ENCODE data around the gene FRRS1. TPM values are rescaled to one million over a fixed set of nuclear protein-coding genes. Genes with fewer than 3 reads are reported as not detected.

FRRS1 gene
- total RNA-seq, 1 experiment from 2014 or later = 7.2 TPM

DNA sequence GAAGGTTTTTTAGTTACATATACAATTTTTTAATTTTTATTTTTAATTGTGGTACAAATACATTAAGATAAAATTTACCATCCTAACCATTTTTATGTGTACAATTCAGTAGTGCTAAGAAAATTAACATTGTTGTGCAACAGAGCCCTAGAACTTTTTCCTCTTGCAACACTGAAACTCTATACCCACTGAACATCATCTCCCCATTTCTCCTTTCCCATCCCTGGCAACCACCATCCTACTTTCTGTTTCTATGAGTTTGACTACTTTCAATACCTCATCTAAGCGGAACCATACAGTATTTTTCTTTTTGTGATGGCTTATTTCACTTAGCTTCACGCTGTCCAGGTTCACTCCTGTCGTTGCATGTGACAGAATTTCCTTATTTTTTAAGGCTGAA, 66.4 kb downstream of the FRRS1 start:
- Mint-ChIP-seq H3K36me3 (ENCODE audit: insufficient read depth, unreplicated experiment) (no peaks in the 10 kb centered on the region), H3K9me3 (ENCODE audit: unreplicated experiment) (no peaks in the 10 kb centered on the region), H3K27me3 (ENCODE audit: insufficient read depth, unreplicated experiment) (no peaks in the 10 kb centered on the region), H3K4me3 (ENCODE audit: unreplicated experiment) (no peak overlapping the region), H3K27ac (ENCODE audit: low read depth, unreplicated experiment) (no peak overlapping the region), H3K4me1 (ENCODE audit: insufficient read depth, unreplicated experiment) (no peaks in the 10 kb centered on the region)
- ChIA-PET POLR2A (no interaction called here), CTCF (interaction anchor here (0.5 to 0.8 kb wide), 2 partner anchors 219 to 905 kb away, joined by 3 read pairs; no protein-coding TSS in a partner anchor)
- intact Hi-C loops (cut with micrococcal nuclease) = loop anchor here (10.0 kb wide), 1 partner anchor 815 kb away; no protein-coding TSS in a partner anchor
- TF ChIP-seq CTCF (IDR thresholded peaks at IDR 0.05; ENCODE audit: unreplicated experiment) = no peak
- DNase-seq (ENCODE audit: unreplicated experiment) = peak; percentile 6
- BruUV-seq (replicated peaks) = no TSS peak

DNA sequence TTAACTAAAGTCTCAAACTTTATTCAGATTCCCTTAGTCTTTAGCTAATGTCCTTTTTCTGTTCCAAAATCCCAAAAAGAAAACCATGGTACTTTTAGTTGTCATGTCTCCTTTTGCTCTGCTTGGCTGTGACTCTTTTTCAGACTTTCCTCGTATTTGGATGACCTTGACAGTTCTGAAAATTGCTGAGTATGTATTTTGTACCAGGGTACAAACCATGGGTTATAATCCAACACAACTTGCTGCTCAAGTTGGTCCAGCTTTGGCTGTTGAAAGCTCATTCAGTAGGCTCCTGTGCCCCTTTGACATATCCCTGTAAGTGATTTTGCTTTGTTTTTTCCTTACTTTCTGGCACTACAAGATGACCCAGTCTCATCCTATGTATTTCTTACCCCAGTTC, 68.9 kb downstream of the FRRS1 start:
- no TSS peak for BruUV-seq (replicated peaks)
- Mint-ChIP-seq H3K4me1 (ENCODE audit: insufficient read depth, unreplicated experiment) (no peaks in the 10 kb centered on the region), H3K27me3 (ENCODE audit: insufficient read depth, unreplicated experiment) (no peaks in the 10 kb centered on the region), H3K27ac (ENCODE audit: low read depth, unreplicated experiment) (no peak overlapping the region), H3K9me3 (ENCODE audit: unreplicated experiment) (no peaks in the 10 kb centered on the region), H3K36me3 (ENCODE audit: insufficient read depth, unreplicated experiment) (no peaks in the 10 kb centered on the region), H3K4me3 (ENCODE audit: unreplicated experiment) (no peak overlapping the region)
- POLR2A ChIA-PET = no interaction called here
- CTCF ChIA-PET = interaction anchor here (0.6 to 1.0 kb wide), 4 partner anchors 10 to 909 kb away, joined by 3 to 5 read pairs (median 4); no protein-coding TSS in a partner anchor
- DNase-seq (ENCODE audit: unreplicated experiment) = no peak
- intact Hi-C loops (cut with micrococcal nuclease) = no loop called here
- no peak for TF ChIP-seq CTCF (IDR thresholded peaks at IDR 0.05; ENCODE audit: unreplicated experiment)

DNA sequence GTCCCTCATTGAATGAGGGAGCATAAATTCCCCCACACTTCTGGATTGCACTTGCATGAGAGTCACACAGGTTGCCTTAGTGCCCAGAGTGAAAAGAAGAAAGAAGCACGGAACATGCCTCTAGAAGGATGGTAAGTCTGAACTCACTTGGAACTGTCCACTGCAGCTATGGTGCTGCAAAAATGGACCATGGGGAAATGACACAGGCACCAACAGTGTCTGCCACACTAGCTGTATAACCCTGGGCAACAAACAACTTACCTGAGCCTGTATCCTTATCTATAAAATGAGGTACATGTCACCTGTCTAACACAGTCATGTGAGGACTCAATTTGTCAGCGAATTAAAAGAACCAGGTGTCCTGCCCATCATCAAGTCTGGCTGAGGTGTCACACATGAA, 69.8 kb downstream of the FRRS1 start:
- H3K36me3 Mint-ChIP-seq (ENCODE audit: insufficient read depth, unreplicated experiment) = no peaks in the 10 kb centered on the region
- BruUV-seq (replicated peaks) = no TSS peak
- POLR2A ChIA-PET = interaction anchor here (0.5 kb wide), 1 partner anchor 30 kb away, joined by 3 read pairs; no protein-coding TSS in a partner anchor
- no peak for DNase-seq (ENCODE audit: unreplicated experiment)
- intact Hi-C loops (cut with micrococcal nuclease) = no loop called here
- TF ChIP-seq CTCF (IDR thresholded peaks at IDR 0.05; ENCODE audit: unreplicated experiment) = no peak
- H3K9me3 Mint-ChIP-seq (ENCODE audit: unreplicated experiment) = no peaks in the 10 kb centered on the region
- H3K4me1 Mint-ChIP-seq (ENCODE audit: insufficient read depth, unreplicated experiment) = no peaks in the 10 kb centered on the region
- no peaks in the 10 kb centered on the region for H3K27me3 Mint-ChIP-seq (ENCODE audit: insufficient read depth, unreplicated experiment)
- CTCF ChIA-PET = interaction anchor here (1.0 kb wide), 1 partner anchor 11 kb away, joined by 3 read pairs; no protein-coding TSS in a partner anchor
- no peak overlapping the region for H3K4me3 Mint-ChIP-seq (ENCODE audit: unreplicated experiment)
- H3K27ac Mint-ChIP-seq (ENCODE audit: low read depth, unreplicated experiment) = no peak overlapping the region

DNA sequence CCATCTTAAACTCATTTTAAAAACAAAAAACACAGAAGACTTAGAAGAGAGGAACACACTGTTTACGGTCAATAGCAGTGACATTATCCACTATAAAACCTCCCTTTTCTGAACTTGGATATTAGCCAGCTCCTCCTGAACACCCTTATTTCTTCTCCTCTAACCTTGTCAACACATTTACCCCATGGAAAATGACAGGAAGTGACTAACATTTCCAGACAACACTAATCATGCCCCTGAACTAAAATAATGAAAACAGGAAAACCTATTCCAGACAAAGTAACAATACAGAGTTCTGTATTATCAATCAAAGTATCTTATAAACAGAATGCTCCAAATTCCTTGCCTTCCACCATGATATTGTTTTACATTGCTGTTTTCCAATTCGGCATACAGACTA, 75.3 kb downstream of the FRRS1 start:
- no peaks in the 10 kb centered on the region for H3K36me3 Mint-ChIP-seq (ENCODE audit: insufficient read depth, unreplicated experiment)
- DNase-seq (ENCODE audit: unreplicated experiment) = no peak
- intact Hi-C loops (cut with micrococcal nuclease) = no loop called here
- no peak overlapping the region for H3K27ac Mint-ChIP-seq (ENCODE audit: low read depth, unreplicated experiment)
- CTCF ChIA-PET = interaction anchor here (0.6 to 2.3 kb wide), 8 partner anchors 13 to 711 kb away, joined by 3 to 8 read pairs (median 6); no protein-coding TSS in a partner anchor
- no peak overlapping the region for H3K4me3 Mint-ChIP-seq (ENCODE audit: unreplicated experiment)
- no peak for TF ChIP-seq CTCF (IDR thresholded peaks at IDR 0.05; ENCODE audit: unreplicated experiment)
- H3K27me3 Mint-ChIP-seq (ENCODE audit: insufficient read depth, unreplicated experiment) = no peaks in the 10 kb centered on the region
- BruUV-seq (replicated peaks) = no TSS peak
- H3K9me3 Mint-ChIP-seq (ENCODE audit: unreplicated experiment) = no peaks in the 10 kb centered on the region
- H3K4me1 Mint-ChIP-seq (ENCODE audit: insufficient read depth, unreplicated experiment) = peaks cover 5% of the 10 kb centered on the region
- POLR2A ChIA-PET = interaction anchor here (1.1 kb wide), 1 partner anchor 43 kb away, joined by 4 read pairs; no protein-coding TSS in a partner anchor
